Islet of Langerhans (tissue), 1 donor: ENCODE data around the gene ADARB2.
"Not testable (repeated sequence)": the region's sequence is repeated elsewhere in the genome, so short reads cannot be mapped to it uniquely, and the experiment has no call there.

ENCODE experiments used
- FAIRE-seq: peaks from one replicate; lab custom pipeline; 2011; peaks lifted over from hg19 to GRCh38; lab: Jason Lieb, UNC

The ADARB2 gene

GRCh38 chr10:1341052-1341451 is 396.3 kb downstream of the ADARB2 start:
- FAIRE-seq = not testable (repeated sequence)

GRCh38 chr10:1339396-1339795 is 397.9 kb downstream of the ADARB2 start:
- no peak for FAIRE-seq

- FAIRE-seq = no peak
Observed at GRCh38 chr10:1335642-1336041, 401.7 kb downstream of the ADARB2 start.

GRCh38 chr10:1333981-1334380 is 403.3 kb downstream of the ADARB2 start:
- no peak for FAIRE-seq

GRCh38 chr10:1331560-1331959 is 405.8 kb downstream of the ADARB2 start:
- no peak for FAIRE-seq

GRCh38 chr10:1329622-1330021 is 407.7 kb downstream of the ADARB2 start:
- no peak for FAIRE-seq

GRCh38 chr10:1328981-1329614 is 408.2 kb downstream of the ADARB2 start:
- FAIRE-seq = no peak

- FAIRE-seq = no peak
Observed at GRCh38 chr10:1328161-1328823, 409.0 kb downstream of the ADARB2 start.

- FAIRE-seq = no peak
Observed at GRCh38 chr10:1327759-1328158, 409.6 kb downstream of the ADARB2 start.

- not testable (repeated sequence) for FAIRE-seq
Observed at GRCh38 chr10:1326514-1326913, 410.8 kb downstream of the ADARB2 start.

- no peak for FAIRE-seq
Observed at GRCh38 chr10:1324903-1325302, 412.4 kb downstream of the ADARB2 start.

- FAIRE-seq = no peak
Observed at GRCh38 chr10:1323951-1324350, 413.4 kb downstream of the ADARB2 start.

- no peak for FAIRE-seq
Observed at GRCh38 chr10:1320739-1321320, 416.5 kb downstream of the ADARB2 start.

GRCh38 chr10:1316809-1317143 is 420.5 kb downstream of the ADARB2 start:
- FAIRE-seq = no peak

- FAIRE-seq = no peak
Observed at GRCh38 chr10:1316121-1316808, 421.1 kb downstream of the ADARB2 start.

GRCh38 chr10:1315178-1315577 is 422.1 kb downstream of the ADARB2 start:
- FAIRE-seq = no peak

- FAIRE-seq = no peak
Observed at GRCh38 chr10:1311726-1312125, 425.6 kb downstream of the ADARB2 start.

GRCh38 chr10:1310271-1310789 is 427.0 kb downstream of the ADARB2 start:
- no peak for FAIRE-seq

GRCh38 chr10:1309617-1310270 is 427.6 kb downstream of the ADARB2 start:
- no peak for FAIRE-seq

- FAIRE-seq = no peak
Observed at GRCh38 chr10:1308962-1309616, 428.2 kb downstream of the ADARB2 start.

GRCh38 chr10:1308173-1308961 is 429.0 kb downstream of the ADARB2 start:
- no peak for FAIRE-seq
